Right ventricle myocardium inferior (tissue), 1 donor: Measurements from ENCODE around the gene ZNF511. TPM values are rescaled to one million over a fixed set of nuclear protein-coding genes. Genes with fewer than 3 reads are reported as not detected.

Experiments
- ATAC-seq: fragments of 200-7000 bp; cut with Tn5 transposase; one replicate; pipeline ENCODE4 v1.9.1; 2020; ENCODE audit warnings: mild to moderate bottlenecking, moderate library complexity
- DNase-seq: peaks from one replicate; pipeline ENCODE4 v3.0.0; 2021; ENCODE audit errors: missing footprints
- intact Hi-C: fragments of 100-400 bp; cut with DNase I; formaldehyde crosslinking; loops from one replicate; pipeline ENCODE4 v1.11.0; 2022
- total RNA-seq: library from RNA; stranded (reverse); fragmentation: NEBNext Ultra II Directional; extraction: Animal tissue kit (Norgen Biotek cat#: 25700); gene quantifications from one replicate; pipeline ENCODE4 v1.2.1, GENCODE V29; 2021
- donor health status: DM: no; HTN: yes; CAD: no; lungs with severe emphysema.

Gene ZNF511
- total RNA-seq, 1 donor from 2014 or later, result 39.4 TPM

- intact Hi-C loops, result no loop called here
Measured at GRCh38 chr10:133339708-133340380, 31.1 kb downstream of the ZNF511 start.

DNA sequence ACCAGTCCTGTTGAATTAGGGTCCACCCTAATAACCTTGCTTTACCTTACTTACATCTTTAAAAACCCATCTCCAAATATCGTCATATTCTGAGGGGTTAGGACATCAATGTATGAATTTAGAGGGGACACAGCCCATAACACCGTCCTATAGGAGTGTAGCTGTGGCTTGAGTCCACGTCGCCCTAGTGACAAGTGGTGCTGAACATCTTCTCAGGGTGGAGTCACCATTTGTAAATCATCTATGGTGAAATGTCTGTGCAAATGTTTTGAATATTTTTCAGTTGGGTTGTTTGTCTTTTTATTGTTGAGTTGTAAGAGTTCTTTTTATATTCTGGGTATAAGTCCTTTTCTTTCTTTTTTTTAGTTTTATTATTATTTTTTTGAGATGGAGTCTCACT, 33.3 kb downstream of the ZNF511 start:
- ATAC-seq (no peak), DNase-seq (no peak)
- intact Hi-C loops, result no loop called here

More at GRCh38 chr10:133339708-133340380, 31.1 kb downstream of the ZNF511 start:
- DNase-seq, result peak; percentile 54
- no peak for ATAC-seq

DNA sequence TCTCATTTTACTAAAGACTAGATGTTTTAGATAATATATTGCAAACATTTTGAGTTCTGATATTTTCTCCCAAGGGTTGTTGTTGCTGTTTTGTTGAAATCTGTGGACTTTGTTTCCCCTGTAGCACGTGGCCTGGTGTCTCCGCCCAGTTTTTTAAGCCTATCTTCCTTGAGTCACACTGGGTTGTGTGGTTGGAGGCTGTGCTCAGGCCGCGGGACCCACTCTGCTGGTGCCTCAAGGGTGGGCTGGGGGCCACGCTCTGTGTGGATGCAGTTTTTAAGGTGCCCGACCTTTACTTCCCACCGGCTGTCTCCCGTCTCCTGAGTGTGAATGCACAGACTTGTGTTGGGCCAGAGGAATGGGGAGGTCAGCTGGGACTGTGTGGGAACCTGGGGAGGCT, 34.2 kb downstream of the ZNF511 start:
- DNase-seq (no peak), ATAC-seq (no peak)
- intact Hi-C loops, result no loop called here

GRCh38 chr10:133343558-133343957, 34.8 kb downstream of the ZNF511 start:
- no peak for ATAC-seq
- intact Hi-C loops, result no loop called here

DNA sequence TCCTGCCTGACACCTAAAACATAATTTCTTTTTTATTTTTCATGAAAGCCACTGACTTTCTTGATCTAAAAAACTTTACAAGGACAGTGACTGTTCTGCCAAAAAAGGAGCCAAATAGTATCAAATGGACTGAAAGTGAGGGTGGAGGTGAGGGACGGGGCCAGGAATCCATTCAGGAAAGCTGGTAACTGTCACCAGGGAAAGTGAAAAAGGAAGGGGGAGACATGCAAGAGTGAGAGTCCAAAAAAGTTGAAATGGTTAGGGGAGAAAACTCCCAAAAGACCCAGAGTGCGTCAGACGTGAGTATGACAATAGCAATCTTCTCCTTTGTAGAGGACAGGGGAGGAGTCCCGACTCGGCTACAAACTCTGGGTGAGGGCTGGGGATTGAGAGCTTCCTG, 35.5 kb downstream of the ZNF511 start:
- no peak for ATAC-seq
- no peak for DNase-seq
- intact Hi-C loops, result no loop called here

More at GRCh38 chr10:133343558-133343957, 34.8 kb downstream of the ZNF511 start:
- DNase-seq, result peak; percentile 23

- DNase-seq (no peak), ATAC-seq (no peak)
- intact Hi-C loops, result no loop called here
Measured at GRCh38 chr10:133346413-133346812, 37.7 kb downstream of the ZNF511 start.

DNA sequence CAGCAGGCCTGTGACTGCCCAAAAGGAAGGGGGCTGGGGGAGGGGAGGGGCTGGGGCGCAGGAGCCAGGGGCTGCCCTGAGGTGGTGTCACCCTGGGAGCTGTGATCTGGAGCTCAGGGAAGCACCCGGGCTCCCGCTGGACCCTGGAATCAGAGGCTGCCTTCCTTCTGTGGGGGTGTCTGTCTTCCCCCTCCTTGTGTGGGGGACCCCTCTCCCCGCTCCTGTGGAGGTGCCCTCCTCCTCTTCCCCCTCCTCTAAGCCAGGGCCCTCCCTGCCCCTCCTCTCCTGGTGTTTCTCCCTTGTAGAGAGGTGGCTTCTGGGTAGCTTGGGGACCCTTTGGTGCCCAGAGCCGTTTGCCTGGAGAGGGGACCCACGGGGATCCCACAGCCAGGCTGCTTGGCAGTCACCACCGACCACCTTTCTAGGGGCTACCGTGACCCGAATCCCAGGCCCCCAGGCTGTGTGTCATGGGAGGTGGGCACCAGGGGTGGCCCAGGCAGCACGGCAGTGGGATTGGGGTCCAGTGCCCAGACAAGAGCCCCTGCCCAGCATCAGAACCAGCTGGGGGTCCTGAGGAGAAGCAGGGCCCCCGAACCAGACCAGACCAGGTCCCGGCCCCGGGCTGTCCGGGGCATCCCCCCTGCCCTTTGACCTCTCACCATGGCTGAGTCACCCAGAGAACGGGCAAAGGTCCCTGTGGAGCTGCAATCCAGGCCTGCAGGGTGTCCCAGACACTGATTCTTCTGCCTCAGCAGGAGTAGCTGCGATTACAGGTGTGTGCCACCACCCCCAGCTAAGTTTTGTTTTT, 39.2 kb downstream of the ZNF511 start:
- no peak for ATAC-seq
- no peak for DNase-seq
- intact Hi-C loops, result no loop called here

GRCh38 chr10:133349160-133349568, 40.5 kb downstream of the ZNF511 start:
- intact Hi-C loops, result no loop called here
- ATAC-seq (no peak), DNase-seq (peak; percentile 45)

DNA sequence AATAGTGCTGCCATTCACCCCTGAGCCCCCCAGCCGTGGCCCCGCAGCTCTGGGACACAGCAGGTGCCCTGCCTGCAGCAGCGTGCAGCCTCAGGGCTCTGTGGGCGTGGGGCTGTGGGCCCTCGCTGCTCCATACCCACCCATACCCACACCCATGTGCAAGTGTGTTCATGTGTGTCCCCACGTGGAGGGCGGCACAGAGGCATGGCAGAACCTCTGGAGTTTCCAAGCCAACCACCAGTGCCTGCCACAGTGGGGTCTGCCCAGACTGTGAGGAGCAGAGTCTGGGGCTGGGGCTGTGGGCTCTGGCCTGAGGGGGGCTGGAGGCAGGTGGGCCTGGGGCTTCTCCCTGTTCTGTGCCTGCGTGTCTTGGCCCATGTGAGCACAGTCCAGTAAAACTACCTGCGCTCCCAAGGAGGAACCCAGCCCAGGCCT, 40.9 kb downstream of the ZNF511 start:
- DNase-seq (peak; percentile 33), ATAC-seq (no peak)
- intact Hi-C loops, result no loop called here

DNA sequence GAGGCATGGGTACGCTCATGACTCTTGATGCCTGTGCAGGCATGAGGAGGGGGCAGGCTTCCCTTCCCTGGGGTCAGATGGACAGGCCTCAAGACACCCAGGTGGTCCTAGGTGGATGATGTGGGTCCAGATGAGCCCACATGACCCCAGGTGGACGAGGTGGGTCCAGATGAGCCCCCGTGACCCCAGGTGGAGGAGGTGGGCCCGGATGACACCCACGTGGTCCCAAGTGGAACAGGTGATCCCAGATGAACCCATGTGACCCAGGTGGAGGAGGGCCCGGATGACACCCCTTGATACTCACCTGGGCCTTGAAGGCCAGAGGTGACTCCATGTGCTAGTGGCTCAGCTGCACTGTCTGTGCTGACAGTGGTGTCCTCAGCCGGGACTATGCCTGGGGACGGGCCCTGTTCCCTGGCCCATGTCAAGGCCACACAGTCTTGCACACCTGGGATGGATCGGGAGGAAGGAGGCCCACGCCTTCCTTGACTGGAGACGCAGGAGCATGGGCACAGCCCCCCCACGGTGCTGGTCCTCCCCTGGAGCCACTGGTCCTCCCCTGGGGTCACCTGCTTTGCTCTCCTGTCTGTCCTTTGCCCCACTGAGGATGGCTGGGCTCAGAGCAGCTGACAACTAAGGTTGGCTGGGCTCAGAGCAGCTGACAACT, 41.7 kb downstream of the ZNF511 start:
- intact Hi-C loops, result no loop called here
- DNase-seq (peak; percentile 45), ATAC-seq (no peak)

GRCh38 chr10:133350950-133351329, 42.2 kb downstream of the ZNF511 start:
- intact Hi-C loops, result no loop called here
- ATAC-seq, result no peak
- peak; percentile 68 for DNase-seq

DNA sequence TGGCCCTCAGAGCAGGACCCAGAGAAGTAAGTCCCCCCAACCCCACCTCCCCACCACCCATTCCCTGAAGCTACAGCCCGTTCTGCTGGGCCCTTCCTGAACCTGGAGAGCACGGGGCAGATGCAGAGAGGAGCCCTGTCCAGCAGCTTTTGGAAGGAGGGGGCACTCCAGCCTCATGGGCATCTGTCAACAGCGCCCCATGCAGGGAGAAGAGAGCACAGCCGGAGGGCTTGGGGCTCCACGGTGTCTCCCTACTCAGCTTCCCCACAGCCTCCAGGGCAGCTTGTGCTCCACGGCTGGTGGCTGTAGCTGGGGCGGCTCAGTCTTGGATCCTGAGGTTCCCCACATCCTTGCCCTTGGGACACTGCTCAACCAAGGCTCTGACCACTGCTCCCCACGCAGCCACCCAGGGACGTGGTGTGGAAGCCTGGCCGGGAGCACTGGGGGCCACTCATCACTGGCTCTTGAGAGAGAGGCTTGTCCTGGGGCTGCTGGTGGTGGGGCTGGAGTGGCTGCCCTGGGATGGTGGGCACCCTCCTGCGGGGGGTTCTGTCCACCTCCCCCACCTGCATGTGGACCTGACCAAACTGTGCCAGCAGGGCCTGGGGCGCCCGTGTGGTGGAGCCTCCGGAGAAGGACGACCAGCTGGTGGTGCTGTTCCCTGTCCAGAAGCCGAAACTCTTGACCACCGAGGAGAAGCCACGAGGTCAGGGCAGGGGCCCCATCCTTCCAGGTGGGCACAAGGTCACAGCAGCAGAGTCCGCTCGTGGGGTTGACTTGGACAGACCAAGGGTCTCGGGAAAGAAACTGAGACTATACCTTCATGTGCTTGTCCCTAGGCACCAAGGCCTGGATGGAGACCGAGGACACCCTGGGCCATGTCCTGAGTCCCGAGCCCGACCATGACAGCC, 42.9 kb downstream of the ZNF511 start:
- intact Hi-C loops, result no loop called here
- peak; percentile 70 for DNase-seq

GRCh38 chr10:133353202-133353959, 44.7 kb downstream of the ZNF511 start:
- ATAC-seq (no peak), DNase-seq (peak; percentile 50)
- intact Hi-C loops, result no loop called here

More for the DNA sequence above, 42.9 kb downstream of the ZNF511 start:
- no peak for ATAC-seq

DNA sequence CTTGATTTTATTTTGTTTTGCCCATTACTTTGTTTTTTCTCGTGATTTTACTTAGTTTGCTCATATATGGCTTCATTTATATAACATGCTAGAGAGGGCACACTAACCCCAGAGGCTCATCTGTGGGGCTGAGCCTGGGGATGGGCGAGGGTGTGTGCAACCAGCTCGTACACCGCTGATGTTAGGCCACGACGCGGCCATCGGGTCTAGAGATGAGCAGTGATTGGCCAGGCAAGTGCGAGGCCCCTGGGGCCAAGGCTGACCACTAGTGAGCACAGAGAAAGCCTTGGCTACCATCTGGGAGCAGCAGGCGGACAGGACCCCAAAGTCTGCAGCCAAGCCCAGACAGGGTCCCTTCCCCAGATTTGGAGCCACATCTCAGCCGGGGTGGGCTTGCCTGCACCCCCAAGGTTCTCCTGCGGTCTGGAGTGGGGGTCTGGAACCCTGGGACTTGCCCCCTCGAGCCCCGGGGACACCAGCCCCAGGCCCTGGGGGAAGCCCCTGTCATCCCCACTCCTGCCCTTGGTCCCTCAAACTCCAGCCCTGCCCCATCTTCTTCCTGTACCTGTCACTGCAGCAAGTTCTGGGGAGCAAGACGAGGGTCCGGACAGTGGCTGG, 45.4 kb downstream of the ZNF511 start:
- DNase-seq, result peak; percentile 57

GRCh38 chr10:133354672-133355240, 46.0 kb downstream of the ZNF511 start:
- ATAC-seq, result no peak
- intact Hi-C loops, result no loop called here
- peak; percentile 37 for DNase-seq

More for the DNA sequence above, 45.4 kb downstream of the ZNF511 start:
- ATAC-seq, result no peak
- intact Hi-C loops, result no loop called here

DNA sequence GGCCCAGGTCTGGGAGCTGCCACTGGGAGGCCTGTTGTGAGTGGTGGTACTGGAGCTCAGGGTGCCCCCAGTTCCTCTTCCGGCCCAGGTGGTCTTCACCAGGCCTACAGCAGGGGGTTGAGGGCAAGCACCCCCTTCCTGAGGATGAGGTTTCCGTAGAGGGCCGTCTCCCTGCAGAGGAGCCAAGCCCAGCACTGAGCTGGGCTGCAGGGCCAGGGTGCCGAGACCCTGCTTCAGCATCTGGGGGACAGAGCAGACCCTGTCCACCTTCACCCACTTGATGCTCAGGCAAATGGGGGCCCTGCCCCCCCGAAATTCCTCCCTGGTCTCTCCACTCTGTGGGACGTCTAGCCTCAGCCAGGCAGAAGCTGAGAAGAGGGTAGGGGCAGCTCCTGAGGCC, 46.6 kb downstream of the ZNF511 start:
- intact Hi-C loops, result no loop called here
- ATAC-seq, result no peak
- peak; percentile 40 for DNase-seq

- ATAC-seq (no peak), DNase-seq (peak; percentile 49)
- intact Hi-C loops, result no loop called here
Measured at GRCh38 chr10:133355991-133356390, 47.3 kb downstream of the ZNF511 start.
